Measurements from ENCODE around the gene ITPR2.

Gene ITPR2

GRCh38 chr12:26659930-26660329 lies 173.1 kb downstream of the ITPR2 start:
- Histone ChIP-seq H3K27me3 (replicated peaks; ENCODE audit: control insufficient read depth, insufficient read depth, low read length) (no peaks in the 10 kb centered on the region), H3K4me3 (replicated peaks; ENCODE audit: low read depth, low read length) (no peak overlapping the region), H3K36me3 (ENCODE audit: control insufficient read depth, insufficient read depth, low read length) (peaks cover 13% of the 10 kb centered on the region)
- no peak for TF ChIP-seq CTCF (IDR thresholded peaks at IDR 0.05; ENCODE audit: insufficient read depth, low read length, poor library complexity, severe bottlenecking)
- DNase-seq (ENCODE audit: extremely low read depth, insufficient read length): no peak

GRCh38 chr12:26658991-26659390 lies 174.0 kb downstream of the ITPR2 start:
- H3K36me3 ChIP-seq (ENCODE audit: control insufficient read depth, insufficient read depth, low read length): peaks cover 16% of the 10 kb centered on the region
- DNase-seq (ENCODE audit: extremely low read depth, insufficient read length): no peak
- H3K4me3 ChIP-seq (replicated peaks; ENCODE audit: low read depth, low read length): no peak overlapping the region
- TF ChIP-seq CTCF (IDR thresholded peaks at IDR 0.05; ENCODE audit: insufficient read depth, low read length, poor library complexity, severe bottlenecking): no peak
- H3K27me3 ChIP-seq (replicated peaks; ENCODE audit: control insufficient read depth, insufficient read depth, low read length): no peaks in the 10 kb centered on the region

- H3K36me3 ChIP-seq (ENCODE audit: control insufficient read depth, insufficient read depth, low read length): peaks cover 15% of the 10 kb centered on the region
- TF ChIP-seq CTCF (IDR thresholded peaks at IDR 0.05; ENCODE audit: insufficient read depth, low read length, poor library complexity, severe bottlenecking): no peak
- no peak overlapping the region for H3K4me3 ChIP-seq (replicated peaks; ENCODE audit: low read depth, low read length)
- DNase-seq (ENCODE audit: extremely low read depth, insufficient read length): no peak
- H3K27me3 ChIP-seq (replicated peaks; ENCODE audit: control insufficient read depth, insufficient read depth, low read length): no peaks in the 10 kb centered on the region
Measured at GRCh38 chr12:26654623-26655022, 178.4 kb downstream of the ITPR2 start.

GRCh38 chr12:26651566-26652188 lies 181.3 kb downstream of the ITPR2 start:
- Histone ChIP-seq H3K4me3 (replicated peaks; ENCODE audit: low read depth, low read length) (no peak overlapping the region), H3K27me3 (replicated peaks; ENCODE audit: control insufficient read depth, insufficient read depth, low read length) (no peaks in the 10 kb centered on the region), H3K36me3 (ENCODE audit: control insufficient read depth, insufficient read depth, low read length) (peaks cover 12% of the 10 kb centered on the region)
- TF ChIP-seq CTCF (IDR thresholded peaks at IDR 0.05; ENCODE audit: insufficient read depth, low read length, poor library complexity, severe bottlenecking): peak; percentile 72
- peak; percentile 6 for DNase-seq (ENCODE audit: extremely low read depth, insufficient read length)

GRCh38 chr12:26651036-26651435 lies 182.0 kb downstream of the ITPR2 start:
- Histone ChIP-seq H3K4me3 (replicated peaks; ENCODE audit: low read depth, low read length) (no peak overlapping the region), H3K27me3 (replicated peaks; ENCODE audit: control insufficient read depth, insufficient read depth, low read length) (no peaks in the 10 kb centered on the region), H3K36me3 (ENCODE audit: control insufficient read depth, insufficient read depth, low read length) (peaks cover 12% of the 10 kb centered on the region)
- TF ChIP-seq CTCF (IDR thresholded peaks at IDR 0.05; ENCODE audit: insufficient read depth, low read length, poor library complexity, severe bottlenecking): no peak
- no peak for DNase-seq (ENCODE audit: extremely low read depth, insufficient read length)

- no peak for DNase-seq (ENCODE audit: extremely low read depth, insufficient read length)
- Histone ChIP-seq H3K27me3 (replicated peaks; ENCODE audit: control insufficient read depth, insufficient read depth, low read length) (no peaks in the 10 kb centered on the region), H3K4me3 (replicated peaks; ENCODE audit: low read depth, low read length) (no peak overlapping the region), H3K36me3 (ENCODE audit: control insufficient read depth, insufficient read depth, low read length) (peaks cover 13% of the 10 kb centered on the region)
- no peak for TF ChIP-seq CTCF (IDR thresholded peaks at IDR 0.05; ENCODE audit: insufficient read depth, low read length, poor library complexity, severe bottlenecking)
Measured at GRCh38 chr12:26648999-26649398, 184.0 kb downstream of the ITPR2 start.
